Left ventricle myocardium superior (tissue), 1 donor: Measurements from ENCODE around the gene HES1. TPM values are rescaled to one million over a fixed set of nuclear protein-coding genes. Genes with fewer than 3 reads are reported as not detected.
A peak's percentile ranks its signal among the peaks of the same experiment; 100 is the strongest.
"Not testable (repeated sequence)": the region's sequence is repeated elsewhere in the genome, so short reads cannot be mapped to it uniquely, and the experiment has no call there.

Experiments used
- ATAC-seq: fragments of 200-7000 bp; cut with Tn5 transposase; one replicate; pipeline ENCODE4 v1.9.1; 2020; ENCODE audit warnings: mild to moderate bottlenecking, moderate library complexity
- DNase-seq: peaks from one replicate; pipeline ENCODE4 v3.0.0-alpha.2; 2020
- intact Hi-C: fragments of 100-400 bp; cut with micrococcal nuclease; formaldehyde crosslinking; loops from one replicate; pipeline ENCODE4 v1.11.0; 2022
- total RNA-seq: library from RNA; stranded (reverse); fragmentation: NEBNext Ultra II Directional; extraction: Animal tissue kit (Norgen Biotek cat#: 25700); gene quantifications from one replicate; pipeline ENCODE4 v1.2.1, GENCODE V29; 2021
- donor health status: DM: no; HTN: yes; CAD: no; lungs with severe emphysema.

The HES1 gene
- total RNA-seq, 1 donor from 2014 or later, result 13.4 TPM

DNA sequence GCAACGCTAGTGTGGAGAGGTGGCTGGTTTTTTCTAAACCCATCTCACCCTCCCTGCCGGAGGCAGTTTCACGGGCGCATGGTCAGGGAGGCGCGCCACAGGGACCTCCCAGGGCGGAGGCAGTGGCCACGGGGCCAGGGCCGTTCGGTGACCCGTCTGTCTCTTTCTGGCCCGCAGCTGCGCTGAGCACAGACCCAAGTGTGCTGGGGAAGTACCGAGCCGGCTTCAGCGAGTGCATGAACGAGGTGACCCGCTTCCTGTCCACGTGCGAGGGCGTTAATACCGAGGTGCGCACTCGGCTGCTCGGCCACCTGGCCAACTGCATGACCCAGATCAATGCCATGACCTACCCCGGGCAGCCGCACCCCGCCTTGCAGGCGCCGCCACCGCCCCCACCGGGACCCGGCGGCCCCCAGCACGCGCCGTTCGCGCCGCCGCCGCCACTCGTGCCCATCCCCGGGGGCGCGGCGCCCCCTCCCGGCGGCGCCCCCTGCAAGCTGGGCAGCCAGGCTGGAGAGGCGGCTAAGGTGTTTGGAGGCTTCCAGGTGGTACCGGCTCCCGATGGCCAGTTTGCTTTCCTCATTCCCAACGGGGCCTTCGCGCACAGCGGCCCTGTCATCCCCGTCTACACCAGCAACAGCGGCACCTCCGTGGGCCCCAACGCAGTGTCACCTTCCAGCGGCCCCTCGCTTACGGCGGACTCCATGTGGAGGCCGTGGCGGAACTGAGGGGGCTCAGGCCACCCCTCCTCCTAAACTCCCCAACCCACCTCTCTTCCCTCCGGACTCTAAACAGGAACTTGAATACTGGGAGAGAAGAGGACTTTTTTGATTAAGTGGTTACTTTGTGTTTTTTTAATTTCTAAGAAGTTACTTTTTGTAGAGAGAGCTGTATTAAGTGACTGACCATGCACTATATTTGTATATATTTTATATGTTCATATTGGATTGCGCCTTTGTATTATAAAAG, 1.8 kb downstream of the HES1 start:
- intact Hi-C loops, result loop anchor here (10.0 kb wide), 1 partner anchor 177 kb away; no protein-coding TSS in a partner anchor
- DNase-seq (peak; percentile 75), ATAC-seq (peak; percentile 0)

DNA sequence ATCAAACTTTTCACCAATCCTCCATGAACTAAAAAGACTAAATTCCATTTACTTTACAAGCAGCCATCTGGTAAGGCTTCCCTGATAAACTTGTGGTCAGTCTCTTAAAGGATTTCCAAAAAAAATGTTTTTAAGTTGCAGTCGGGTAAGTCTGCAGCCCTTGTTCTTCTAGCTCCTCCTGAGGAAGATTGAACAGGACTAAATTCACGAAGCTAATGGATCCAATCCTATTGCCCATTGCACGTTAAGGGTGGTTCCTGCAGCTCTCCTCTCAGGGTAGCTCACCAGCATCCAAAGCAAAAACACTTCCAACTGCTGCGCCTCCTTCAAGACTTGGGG, 2.8 kb downstream of the HES1 start:
- ATAC-seq, result no peak
- DNase-seq, result no peak
- intact Hi-C loops, result loop anchor here (10.0 kb wide), 1 partner anchor 176 kb away; no protein-coding TSS in a partner anchor

DNA sequence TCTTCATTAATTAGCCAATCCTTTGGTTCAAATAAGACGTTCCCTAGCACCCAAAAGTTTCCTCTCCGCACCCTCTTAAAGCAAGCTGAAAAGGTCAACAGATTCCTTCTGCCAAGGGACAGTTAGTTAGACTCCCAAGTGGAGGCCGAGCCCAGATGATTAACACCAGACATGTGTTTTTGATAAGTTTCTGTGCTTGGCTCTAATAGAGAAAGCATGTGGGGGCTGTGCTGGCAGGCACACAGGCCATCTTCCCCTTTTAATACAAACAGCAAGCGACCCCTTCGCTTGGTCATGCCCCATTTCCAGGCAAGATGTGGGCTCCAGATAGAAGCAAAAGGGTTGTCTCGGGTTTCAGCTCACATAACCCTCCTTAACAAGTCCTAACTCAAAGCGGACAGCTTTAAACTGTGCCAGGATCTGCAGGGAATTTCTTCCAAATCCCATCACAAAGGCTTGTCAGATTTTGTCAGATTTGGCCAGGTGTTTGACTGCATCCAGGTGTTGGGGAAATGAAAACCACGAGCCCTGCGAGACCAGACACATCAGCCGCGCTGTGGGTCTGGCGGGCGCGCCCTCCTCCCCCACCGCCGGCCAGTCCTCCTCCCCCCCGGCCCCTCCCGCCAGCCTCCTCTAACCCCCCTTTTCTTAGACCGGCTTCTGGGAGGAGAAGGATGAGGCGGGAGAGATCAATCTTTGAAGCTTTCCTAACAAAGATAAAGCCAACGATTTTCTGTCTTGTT, 3.3 kb downstream of the HES1 start:
- peak; percentile 44 for DNase-seq
- intact Hi-C loops, result loop anchor here (10.0 kb wide), 1 partner anchor 176 kb away; no protein-coding TSS in a partner anchor
- ATAC-seq, result no peak

DNA sequence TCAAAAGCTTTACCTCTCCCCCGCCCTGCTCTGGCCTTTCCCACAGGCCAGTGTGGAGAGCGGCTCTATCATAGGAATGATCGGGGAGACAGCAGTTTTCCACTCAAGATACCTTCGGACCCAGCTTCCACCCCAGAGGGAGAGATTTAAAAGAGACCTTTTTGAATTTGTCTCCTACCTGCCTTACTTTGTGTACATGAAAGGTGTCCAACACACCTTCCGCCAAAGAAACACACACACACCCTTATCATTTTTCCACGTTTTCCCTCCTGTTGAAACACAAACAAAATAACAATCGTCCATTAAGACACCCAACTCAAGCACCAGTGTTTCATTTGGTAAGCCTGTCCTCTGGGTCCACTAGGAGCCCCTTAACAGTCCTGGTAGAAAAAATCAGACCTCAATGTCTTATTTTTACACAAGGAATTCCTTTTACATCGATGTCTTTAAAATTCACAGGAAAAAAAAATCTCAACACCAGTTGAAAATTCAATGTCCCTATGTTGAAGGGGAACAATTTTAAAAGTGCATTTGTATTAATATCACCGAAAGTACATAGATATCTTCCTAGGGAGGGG, 4.0 kb downstream of the HES1 start:
- DNase-seq, result no peak
- intact Hi-C loops, result loop anchor here (5.0 to 10.0 kb wide), 2 partner anchors 175 to 358 kb away; no protein-coding TSS in a partner anchor
- ATAC-seq, result no peak

DNA sequence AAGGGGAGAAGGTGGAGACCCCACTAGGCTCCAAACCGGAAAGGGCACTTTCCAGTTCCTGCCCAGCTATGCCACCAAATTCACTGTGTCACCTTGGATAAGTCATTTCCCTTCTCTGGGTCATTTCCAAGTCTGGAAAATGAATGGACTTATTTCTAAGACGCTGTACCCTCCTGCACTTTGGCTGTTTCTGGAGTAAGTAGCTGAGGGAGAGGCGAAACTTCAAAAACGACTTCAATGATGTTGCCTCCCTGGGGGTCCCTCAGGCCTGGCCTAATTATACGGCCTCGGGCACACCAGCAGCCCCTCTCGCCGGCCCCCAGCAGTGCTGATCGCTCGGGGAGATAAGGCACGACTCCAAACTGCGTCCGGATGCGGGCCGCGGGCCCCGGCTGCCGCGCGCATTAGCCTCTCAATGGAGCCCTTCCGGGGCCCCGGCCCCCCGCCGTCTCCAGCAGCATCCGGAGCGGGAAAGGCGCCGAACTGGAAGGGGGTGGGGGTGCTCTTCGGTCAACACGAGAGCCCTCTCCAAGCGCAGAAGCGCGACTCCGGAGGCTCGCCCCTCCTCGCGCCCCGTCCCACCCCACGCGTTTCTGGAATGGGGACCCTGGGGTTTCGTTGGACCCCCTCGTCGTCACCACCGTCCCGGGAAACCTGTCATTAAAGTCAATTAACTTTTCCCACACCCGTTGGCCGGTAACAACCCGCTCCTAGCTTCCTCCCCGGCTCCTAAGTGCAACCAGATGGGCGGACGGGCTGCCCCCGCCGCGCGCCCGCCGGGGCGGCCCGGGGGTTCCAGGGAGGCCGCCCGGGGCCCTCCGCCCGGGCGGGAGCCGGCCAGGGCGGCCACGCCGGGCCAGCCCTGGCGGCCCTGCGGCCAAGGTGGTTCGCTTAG, 4.8 kb downstream of the HES1 start:
- ATAC-seq (peak; percentile 33), DNase-seq (peak; percentile 78)
- intact Hi-C loops, result loop anchor here (5.0 kb wide), 1 partner anchor 358 kb away; no protein-coding TSS in a partner anchor

DNA sequence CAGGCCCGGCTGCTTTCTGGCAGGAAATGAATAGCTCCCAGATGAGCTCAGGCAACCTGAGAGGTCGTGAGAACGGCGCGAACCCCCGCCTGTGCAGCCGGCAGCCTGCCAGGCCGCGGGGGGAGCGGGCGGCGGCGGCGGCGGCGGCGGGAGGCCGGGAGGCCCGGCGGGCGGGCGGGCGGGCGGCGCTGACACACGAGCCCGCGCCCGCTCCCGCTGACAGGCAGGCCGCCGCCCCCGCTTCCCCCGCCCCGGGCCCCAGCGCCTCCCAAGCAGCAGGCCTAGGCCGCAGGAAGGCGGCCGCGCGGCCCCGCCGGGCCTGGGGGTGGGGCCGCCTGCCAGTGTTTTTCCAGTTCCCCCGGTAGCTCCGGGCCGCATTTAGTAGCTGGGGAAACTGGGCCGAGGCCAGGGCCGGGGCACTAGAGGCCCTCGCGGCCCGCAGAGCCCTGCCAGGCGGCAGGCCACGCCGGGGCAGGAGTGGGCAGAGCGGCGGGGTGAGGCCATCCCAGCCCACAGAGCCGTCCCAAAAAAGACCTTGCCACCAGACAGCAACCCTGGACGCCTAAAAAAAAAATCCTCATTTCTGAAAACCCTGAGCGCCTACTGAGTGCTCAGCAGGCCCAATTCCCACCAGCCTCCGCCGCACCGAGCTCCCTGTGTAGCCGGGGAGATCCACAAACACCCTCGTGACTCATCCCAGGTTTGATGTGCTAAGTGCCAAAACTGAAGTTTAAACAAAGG, 5.6 kb downstream of the HES1 start:
- DNase-seq (peak; percentile 96), ATAC-seq (peak; percentile 81)
- intact Hi-C loops, result loop anchor here (5.0 kb wide), 1 partner anchor 359 kb away; no protein-coding TSS in a partner anchor

DNA sequence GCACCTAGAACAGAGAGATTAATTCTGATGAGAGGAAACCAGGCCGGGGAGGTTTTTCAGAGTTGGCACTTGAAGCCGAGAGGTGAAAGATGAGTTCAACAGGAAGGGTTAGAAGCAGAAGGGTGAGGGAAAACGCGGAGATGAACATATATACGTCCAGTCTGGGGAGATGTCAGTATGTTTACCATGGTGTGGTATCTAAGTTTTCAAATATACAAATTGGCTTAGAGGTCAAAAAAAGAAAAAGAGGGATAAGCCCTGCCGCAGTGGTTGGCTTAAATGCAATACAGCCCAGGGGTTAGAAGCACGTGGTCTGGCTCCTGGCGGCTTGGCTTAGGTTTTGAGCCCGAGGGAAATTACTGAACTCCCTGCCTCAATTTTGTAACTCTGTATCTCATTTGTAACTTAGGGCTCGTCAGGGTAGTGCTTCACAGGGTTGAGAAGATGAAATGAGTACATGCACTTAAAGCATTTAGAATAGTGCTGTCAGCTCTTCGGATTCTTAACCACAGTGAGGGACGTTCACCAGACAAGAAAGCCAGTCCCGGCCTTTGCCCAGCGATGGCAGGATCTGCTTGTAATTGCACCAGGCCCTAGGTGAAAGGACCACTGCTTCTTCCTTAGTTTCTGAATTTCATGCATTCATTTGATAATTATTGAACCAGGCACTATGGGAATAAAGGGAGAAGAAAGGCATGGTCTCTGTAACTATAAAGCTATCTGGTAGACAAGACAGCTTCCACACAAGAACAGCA, 6.4 kb downstream of the HES1 start:
- intact Hi-C loops, result loop anchor here (5.0 kb wide), 1 partner anchor 360 kb away; no protein-coding TSS in a partner anchor
- peak; percentile 68 for DNase-seq
- peak; percentile 47 for ATAC-seq

DNA sequence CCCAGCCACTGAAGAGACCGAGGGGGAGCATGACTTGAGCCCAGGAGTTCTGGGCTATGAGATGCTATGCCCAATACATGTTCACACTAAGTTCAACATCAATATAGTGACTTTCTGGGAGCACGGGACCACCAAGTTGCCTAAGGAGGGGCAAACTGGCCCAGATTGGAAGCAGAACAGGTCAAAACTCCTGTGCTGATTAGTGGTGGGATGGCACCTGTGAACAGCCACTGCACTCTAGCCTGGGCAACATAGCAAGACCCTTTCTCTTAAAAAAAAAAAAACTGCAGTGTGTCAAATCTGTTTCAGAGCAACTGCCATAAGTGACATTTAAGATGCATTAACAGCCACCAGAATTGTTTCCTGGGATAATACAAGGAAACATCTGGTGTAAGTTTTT, 9.8 kb downstream of the HES1 start:
- intact Hi-C loops, result no loop called here
- no peak for ATAC-seq
- DNase-seq, result no peak

DNA sequence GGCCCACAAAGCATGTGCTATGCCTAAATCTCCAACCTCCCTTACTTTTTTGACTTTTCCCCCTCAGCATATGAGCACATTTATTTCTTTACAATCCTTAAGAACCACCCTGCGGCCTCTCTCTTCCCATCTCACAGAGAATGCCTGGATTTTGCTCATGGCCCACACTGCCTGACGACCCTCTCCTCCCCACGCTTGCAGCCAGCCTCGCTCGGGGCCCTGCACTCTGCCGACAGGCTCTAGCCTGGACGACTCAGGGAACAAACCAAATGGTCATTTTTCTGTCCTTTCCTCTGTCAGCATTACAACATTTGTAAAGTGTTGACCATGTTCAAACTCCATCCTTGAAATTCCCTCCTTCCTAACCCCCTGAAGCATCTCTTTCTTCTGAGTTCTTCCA, 11.7 kb downstream of the HES1 start:
- DNase-seq, result no peak
- intact Hi-C loops, result no loop called here

DNA sequence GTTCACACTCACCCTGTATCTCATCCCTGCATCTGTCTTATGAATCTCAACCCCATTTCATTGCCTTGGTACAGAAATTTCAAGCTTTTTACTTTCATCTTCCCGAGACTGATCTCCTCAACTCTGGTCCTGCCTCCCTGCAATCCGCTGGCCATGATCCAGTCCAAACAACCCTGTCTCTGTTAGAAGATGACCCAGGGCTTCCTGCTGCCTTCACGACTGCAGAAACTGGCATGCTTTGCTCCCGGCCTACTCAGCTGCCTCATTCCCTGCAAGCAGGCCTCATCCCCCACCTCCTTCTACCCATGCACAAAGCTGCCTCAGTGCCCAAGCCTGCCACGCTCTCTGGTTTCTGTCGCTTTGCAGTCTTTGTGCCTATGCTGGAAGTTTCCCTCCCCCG, 12.4 kb downstream of the HES1 start:
- DNase-seq, result no peak
- ATAC-seq, result no peak
- intact Hi-C loops, result no loop called here

More for the DNA sequence above, 11.7 kb downstream of the HES1 start:
- no peak for ATAC-seq

DNA sequence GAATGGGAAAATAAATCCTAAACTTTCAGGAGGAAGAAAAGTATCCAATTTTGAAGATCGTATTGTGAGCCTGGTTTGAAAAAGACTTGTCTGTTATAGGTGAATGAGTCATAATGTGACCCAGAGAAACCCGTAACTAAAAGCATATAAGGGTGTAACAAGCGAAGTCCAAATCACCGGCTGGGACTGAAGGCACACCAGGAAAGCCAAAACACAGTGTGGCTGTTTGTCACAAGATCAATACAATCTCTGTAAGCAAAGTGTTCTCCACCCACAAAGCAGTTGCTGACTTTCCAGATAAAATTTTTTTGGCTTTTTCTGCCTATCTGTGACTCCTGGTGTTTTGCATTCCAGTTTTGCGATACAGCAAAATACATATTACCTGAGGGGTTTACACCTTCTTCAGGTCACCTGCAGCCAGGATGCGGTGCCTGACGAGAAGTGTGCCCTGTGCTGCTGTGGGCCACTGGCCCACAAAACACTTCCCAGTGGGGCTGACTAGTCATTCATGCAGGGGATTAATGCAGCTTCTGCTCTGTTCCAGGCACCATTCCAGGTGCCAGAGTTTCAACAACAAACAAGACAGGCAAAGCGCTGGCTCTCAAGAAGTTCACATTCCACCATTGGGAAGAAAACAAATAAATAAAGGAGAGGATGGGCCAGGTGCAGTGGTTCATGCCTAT, 14.4 kb downstream of the HES1 start:
- intact Hi-C loops, result no loop called here
- DNase-seq (no peak), ATAC-seq (no peak)

DNA sequence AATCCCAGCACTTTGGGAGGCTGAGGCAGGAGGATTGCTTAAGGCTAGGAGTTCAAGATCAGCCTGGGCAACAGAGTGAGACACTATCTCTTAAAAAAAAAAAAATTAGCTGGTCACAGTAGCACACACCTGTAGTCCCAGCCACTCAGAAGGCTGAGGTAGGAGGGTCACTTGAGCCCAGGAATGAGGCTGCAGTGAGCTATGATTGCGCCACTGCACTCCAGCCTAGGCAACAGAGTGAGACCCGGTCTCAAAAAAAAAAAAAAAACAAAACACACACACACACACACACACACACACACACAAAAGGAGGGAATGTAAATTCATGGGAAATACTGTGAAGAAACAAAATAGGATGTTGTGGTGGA, 15.0 kb downstream of the HES1 start:
- DNase-seq, ATAC-seq, intact Hi-C loops: not testable (repeated sequence)

DNA sequence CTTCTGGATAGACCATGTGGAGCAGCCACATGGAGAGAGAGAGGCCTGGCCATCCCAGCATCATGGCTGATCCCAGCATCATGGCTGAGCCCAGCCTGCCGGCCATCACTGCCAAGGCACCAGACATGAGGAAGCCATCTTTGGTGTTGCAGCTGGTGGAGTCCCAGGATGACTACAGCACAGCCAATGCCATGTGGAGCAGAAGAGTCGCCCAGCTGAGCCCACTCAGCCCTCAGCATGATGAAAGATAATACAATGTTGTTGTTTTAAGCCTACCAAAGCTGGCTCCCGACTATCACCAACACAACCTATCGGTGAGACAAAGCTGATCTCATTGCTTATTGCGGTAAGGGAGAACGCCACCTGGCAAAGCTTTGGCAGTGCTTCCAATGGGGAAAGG, 18.4 kb downstream of the HES1 start:
- intact Hi-C loops, result no loop called here
- no peak for DNase-seq
- ATAC-seq, result no peak

DNA sequence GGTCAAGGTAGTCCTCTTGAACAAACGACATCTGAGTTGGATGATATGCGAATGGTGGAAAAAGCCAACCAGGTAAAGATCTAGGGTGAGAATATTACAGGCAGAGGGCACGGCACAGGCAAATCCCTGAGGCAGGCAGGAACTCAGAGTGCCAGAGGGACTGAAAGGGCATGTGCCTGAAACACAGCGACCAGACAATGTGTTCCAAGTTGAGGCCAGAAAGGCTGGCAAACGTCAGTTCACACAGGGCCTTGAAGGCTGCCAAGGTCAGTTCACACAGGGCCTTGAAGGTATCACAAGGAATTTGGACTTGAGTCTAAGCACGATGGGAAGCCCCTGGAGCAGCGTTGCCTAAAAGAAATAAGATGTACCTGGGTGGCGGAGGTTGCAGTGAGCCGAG, 20.1 kb downstream of the HES1 start:
- ATAC-seq (peak; percentile 90), DNase-seq (peak; percentile 34)
- intact Hi-C loops, result no loop called here

DNA sequence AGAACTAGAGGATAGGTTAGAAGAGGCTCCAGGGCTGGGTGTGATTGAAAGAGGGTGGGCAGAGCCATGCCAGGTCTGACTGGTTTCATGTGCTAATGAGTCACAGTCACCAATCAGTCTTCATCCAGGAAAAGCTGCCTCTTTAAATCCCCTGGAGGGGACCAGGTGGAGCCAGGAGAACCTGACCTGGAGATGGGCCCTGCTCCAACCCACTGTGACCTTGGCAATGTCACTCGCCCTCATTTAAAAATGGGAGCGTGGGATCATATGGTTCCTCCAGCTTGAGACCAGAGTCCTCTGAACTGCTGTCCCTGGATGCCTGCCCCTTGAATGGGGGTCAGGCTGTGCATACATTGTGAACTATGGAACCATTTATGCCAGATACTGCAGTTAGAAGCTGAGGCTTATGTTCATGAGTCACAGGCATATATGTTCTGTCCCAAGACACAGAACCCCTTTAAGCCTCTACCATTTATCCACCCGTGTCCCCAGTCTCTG, 23.0 kb downstream of the HES1 start:
- DNase-seq (no peak), ATAC-seq (peak; percentile 10)
- intact Hi-C loops, result no loop called here

DNA sequence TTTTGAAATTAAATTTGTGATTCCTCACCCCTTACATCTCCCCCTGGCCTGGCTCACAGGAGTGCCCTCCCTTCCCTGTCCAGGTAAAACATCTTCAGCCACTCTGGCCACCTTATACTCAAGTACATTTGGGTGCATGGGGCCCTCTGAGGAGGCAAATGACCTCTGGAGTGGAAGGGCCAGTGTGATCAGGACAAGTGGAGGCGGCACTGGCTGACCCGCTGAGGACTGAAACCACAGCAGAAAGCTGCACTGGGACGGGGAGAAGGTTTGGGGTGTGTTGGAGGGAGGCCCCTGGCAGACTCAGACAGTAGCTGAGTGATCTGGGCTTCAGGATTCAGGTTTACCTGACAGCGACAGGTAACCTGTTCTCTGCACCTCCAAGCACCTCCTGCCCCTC, 24.2 kb downstream of the HES1 start:
- DNase-seq, result no peak
- no peak for ATAC-seq
- intact Hi-C loops, result no loop called here
